Esophagus squamous epithelium (tissue), 5 donors: Measurements from ENCODE around the gene MRC1. TPM values are rescaled to one million over a fixed set of nuclear protein-coding genes. Genes with fewer than 3 reads are reported as not detected.

ENCODE experiments used
- DNase-seq: peaks from one replicate; lab custom pipeline; 2025; lab: John Stamatoyannopoulos, UW
- H3K27ac ChIP-seq, 4 donors: fragments of 200-600 bp; sonication (generic); one replicate each; pipeline ENCODE4 v1.5.1; 2016 to 2019; ENCODE audit warnings: mild to moderate bottlenecking in 1 of 4
- H3K27me3 ChIP-seq, 4 donors: fragments of 200-600 bp; sonication (generic); 1 replicate in 3 of 4; 2 replicates in 1 of 4; pipeline versions ENCODE4 v1.5.1 to v1.6.0; 2017 to 2021; ENCODE audit warnings: antibody characterized with exemption in 1 of 4
- H3K36me3 ChIP-seq, 3 donors: fragments of 200-600 bp; sonication (generic); one replicate each; pipeline ENCODE4 v1.5.1; 2016 to 2019
- H3K4me1 ChIP-seq, 3 donors: fragments of 200-600 bp; sonication (generic); one replicate each; pipeline ENCODE4 v1.5.1; 2017 to 2019
- H3K4me3 ChIP-seq, 4 donors: fragments of 200-600 bp; sonication (generic); 1 replicate in 3 of 4; 2 replicates in 1 of 4; pipeline ENCODE4 v1.5.1; 2016 to 2019; ENCODE audit warnings: mild to moderate bottlenecking in 2 of 4, moderate library complexity in 1 of 4
- H3K9me3 ChIP-seq, 3 donors: fragments of 200-600 bp; sonication (generic); one replicate each; pipeline ENCODE4 v1.5.1; 2016 to 2019
- CTCF ChIP-seq, 6 experiments: fragments of 450-650 bp in 4 of 6; fragments of 200-600 bp in 2 of 6; sonication (generic) in 2 of 6; IDR thresholded peaks; one replicate each; pipeline ENCODE4 v1.5.1; 2016 to 2019; ENCODE audit warnings: antibody characterized with exemption in 6 of 6, mild to moderate bottlenecking in 4 of 6, moderate library complexity in 4 of 6
- POLR2A ChIP-seq, 4 donors: fragments of 450-650 bp; IDR thresholded peaks; one replicate each; pipeline ENCODE4 v1.6.1; 2017; ENCODE audit warnings: antibody characterized with exemption in 4 of 4, mild to moderate bottlenecking in 4 of 4, moderate library complexity in 3 of 4
- WGBS, 2 donors: methylation state at CpG; one replicate each; pipeline ENCODE4 v1.1.5; 2018; 5-methylcytosine and 5-hydroxymethylcytosine counted together
- intact Hi-C: fragments of 100-400 bp; cut with DNase I; formaldehyde crosslinking; loops from one replicate; pipeline ENCODE4 v1.15.0; 2022
- total RNA-seq, 4 donors: library from RNA; depleted of rRNA; stranded (reverse); fragments of >200 nt; gene quantifications; one replicate each; pipeline ENCODE4 v1.1.0, GENCODE V29; 2016
- donor health status: DM: yes; HTN: yes; CAD: no.

The MRC1 gene
- total RNA-seq, 4 donors from 2014 or later: 0.42 to 43.1 (median 15.1) TPM

DNA sequence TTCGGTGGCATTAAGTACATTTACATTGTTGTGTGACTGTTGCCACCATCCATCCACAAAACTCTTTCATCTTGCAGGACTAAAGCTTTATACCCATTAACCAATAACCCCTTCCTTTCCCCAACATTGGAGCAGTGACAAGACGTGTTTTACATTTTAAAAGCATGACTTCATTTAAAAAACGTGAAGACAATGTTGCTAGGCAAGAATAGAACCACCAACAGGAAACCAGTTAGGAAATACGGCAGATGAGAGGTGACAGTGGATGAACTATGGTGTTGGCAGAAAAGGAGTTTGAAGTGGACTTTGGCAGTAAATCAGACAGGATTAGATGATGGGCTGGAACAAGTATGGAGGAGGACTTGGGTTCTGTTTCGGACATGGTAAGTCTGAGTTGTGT is 40.2 kb upstream of the MRC1 start:
- WGBS, 2 donors: 51 to 53% methylated on average over 5 of the region's 5 CpGs
- no peaks in the 10 kb centered on the region for H3K36me3 ChIP-seq
- H3K27me3 ChIP-seq: no peaks in the 10 kb centered on the region
- TF ChIP-seq POLR2A (IDR thresholded peaks at IDR 0.05): no peak
- TF ChIP-seq CTCF (IDR thresholded peaks at IDR 0.05): no peak
- intact Hi-C loops: no loop called here
- H3K9me3 ChIP-seq: no peaks in the 10 kb centered on the region
- no peak for DNase-seq
- no peaks in the 10 kb centered on the region for H3K4me1 ChIP-seq
- H3K27ac ChIP-seq: no peak overlapping the region
- no peak overlapping the region for H3K4me3 ChIP-seq

DNA sequence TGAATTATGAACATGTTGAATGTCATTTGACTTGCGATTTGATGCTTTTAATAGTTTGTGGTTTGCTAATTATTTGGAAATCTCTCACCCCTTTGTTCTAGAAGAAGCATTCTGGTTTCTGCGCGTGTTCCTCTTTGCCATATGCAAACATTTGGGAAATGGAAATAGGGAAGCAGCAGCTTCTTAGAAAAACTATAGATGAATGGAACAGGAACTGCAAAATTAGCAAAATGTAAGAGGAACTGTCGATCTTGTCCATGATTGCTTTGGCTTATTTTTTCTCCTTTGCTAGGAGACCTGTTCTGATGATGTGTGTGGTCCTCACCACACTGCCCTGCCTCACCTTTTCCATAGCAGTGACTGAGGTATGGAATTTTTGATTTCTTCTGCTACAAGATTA is 38.1 kb upstream of the MRC1 start:
- Histone ChIP-seq H3K4me1 (no peaks in the 10 kb centered on the region), H3K4me3 (no peak overlapping the region), H3K27me3 (no peaks in the 10 kb centered on the region), H3K9me3 (no peaks in the 10 kb centered on the region), H3K36me3 (no peaks in the 10 kb centered on the region), H3K27ac (no peak overlapping the region)
- intact Hi-C loops: no loop called here
- no peak for DNase-seq
- TF ChIP-seq CTCF (IDR thresholded peaks at IDR 0.05) (no peak), POLR2A (IDR thresholded peaks at IDR 0.05) (no peak)
- WGBS, 2 donors: 61 to 74% methylated on average over 4 of the region's 4 CpGs

DNA sequence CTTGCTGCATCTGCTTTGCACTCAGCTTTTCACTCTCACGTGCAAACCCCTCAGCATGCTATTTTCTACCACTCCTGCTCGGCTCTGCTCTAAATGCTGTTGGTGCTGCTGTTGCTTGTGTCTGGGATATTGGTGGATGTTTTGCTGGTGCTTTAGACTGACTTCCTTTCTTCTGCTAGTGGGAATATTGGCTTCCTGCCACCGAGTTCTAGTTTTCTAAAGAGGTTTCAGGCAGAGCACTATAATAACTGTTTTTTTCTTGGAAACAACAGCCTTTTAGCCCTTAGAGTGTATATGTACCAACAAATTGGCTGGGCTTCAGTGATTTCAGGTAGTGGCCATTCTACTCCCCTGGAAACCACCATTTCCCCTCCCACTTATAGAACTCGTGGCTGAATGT is 29.4 kb upstream of the MRC1 start:
- intact Hi-C loops: no loop called here
- Histone ChIP-seq H3K36me3 (no peaks in the 10 kb centered on the region), H3K4me3 (no peak overlapping the region), H3K27me3 (no peaks in the 10 kb centered on the region), H3K9me3 (no peaks in the 10 kb centered on the region), H3K4me1 (no peaks in the 10 kb centered on the region), H3K27ac (no peak overlapping the region)
- no peak for TF ChIP-seq POLR2A (IDR thresholded peaks at IDR 0.05)
- no peak for TF ChIP-seq CTCF (IDR thresholded peaks at IDR 0.05)
- 45% methylated on average over 4 of the region's 4 CpGs for WGBS, 2 donors
- DNase-seq: no peak

DNA sequence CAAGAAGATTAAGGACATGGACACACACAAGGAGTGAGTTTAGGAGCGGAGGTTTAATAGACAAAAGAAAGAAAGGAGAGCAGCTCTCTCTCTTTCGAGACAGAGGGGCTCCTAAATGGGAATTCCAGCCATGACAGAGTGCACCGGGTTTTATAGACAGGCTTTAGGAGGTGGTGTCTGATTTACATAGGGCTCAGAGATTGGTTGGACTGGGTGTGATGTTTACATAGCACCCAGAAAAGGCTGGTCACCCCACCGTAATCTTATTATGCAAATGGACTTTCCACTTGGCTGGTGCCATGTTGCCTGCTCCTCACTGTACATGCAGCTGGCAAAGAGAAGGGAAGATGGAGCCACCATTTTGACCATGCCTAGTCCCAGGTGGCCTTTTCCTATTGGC is 28.4 kb upstream of the MRC1 start:
- H3K27me3 ChIP-seq: no peaks in the 10 kb centered on the region
- intact Hi-C loops: no loop called here
- 81 to 84% methylated on average over 4 of the region's 4 CpGs for WGBS, 2 donors
- DNase-seq: no peak
- H3K27ac ChIP-seq: no peak overlapping the region
- no peak overlapping the region for H3K4me3 ChIP-seq
- H3K36me3 ChIP-seq: no peaks in the 10 kb centered on the region
- H3K4me1 ChIP-seq: no peaks in the 10 kb centered on the region
- no peaks in the 10 kb centered on the region for H3K9me3 ChIP-seq
- no peak for TF ChIP-seq POLR2A (IDR thresholded peaks at IDR 0.05)
- TF ChIP-seq CTCF (IDR thresholded peaks at IDR 0.05): no peak

DNA sequence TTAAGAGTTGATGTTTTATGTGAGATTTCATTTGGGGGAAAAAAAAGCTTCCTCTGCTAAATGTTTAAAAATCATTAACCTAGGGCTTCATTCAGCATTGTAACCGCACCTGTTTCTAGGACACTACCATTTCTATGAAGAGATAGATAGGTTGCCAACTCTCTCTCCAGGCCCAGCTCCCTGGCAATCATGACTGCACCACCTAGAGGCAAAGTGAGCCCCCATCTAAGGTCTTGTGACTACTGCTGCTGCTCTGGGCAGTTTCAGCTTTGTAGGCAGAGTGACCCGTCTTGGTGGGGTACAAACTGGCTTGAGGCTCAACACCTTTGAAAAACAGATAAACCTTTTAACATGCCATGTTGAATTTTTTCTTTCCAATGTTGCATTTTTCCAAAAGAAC is 27.3 kb upstream of the MRC1 start:
- no peaks in the 10 kb centered on the region for H3K9me3 ChIP-seq
- H3K36me3 ChIP-seq: no peaks in the 10 kb centered on the region
- no peaks in the 10 kb centered on the region for H3K27me3 ChIP-seq
- 46 to 90% methylated on average over 2 of the region's 2 CpGs for WGBS, 2 donors
- H3K4me1 ChIP-seq: no peaks in the 10 kb centered on the region
- intact Hi-C loops: no loop called here
- no peak overlapping the region for H3K27ac ChIP-seq
- no peak overlapping the region for H3K4me3 ChIP-seq
- no peak for DNase-seq
- no peak for TF ChIP-seq POLR2A (IDR thresholded peaks at IDR 0.05)
- no peak for TF ChIP-seq CTCF (IDR thresholded peaks at IDR 0.05)
